Neuronal stem cell (in vitro differentiated cells): ENCODE data around the gene KCTD2.
"Not testable (repeated sequence)": the region's sequence is repeated elsewhere in the genome, so short reads cannot be mapped to it uniquely, and the experiment has no call there.

Experiments
- DNase-seq: peaks from one replicate; pipeline ENCODE4 v3.0.0-alpha.2; 2013; ENCODE audit warnings: low spot score
- H2AFZ ChIP-seq: one replicate; pipeline ENCODE4 v1.6.1; 2013; ENCODE audit warnings: mild to moderate bottlenecking, low read length, inconsistent platforms
- H2AK5ac ChIP-seq: 2 replicates; pipeline ENCODE4 v1.6.1; 2013; ENCODE audit warnings: low read depth, mild to moderate bottlenecking, inconsistent platforms, low read length, moderate library complexity, mixed read lengths
- H2BK120ac ChIP-seq: 2 replicates; pipeline ENCODE4 v1.6.1; 2013; ENCODE audit warnings: low read depth, mild to moderate bottlenecking, inconsistent platforms, low read length, moderate library complexity, mixed read lengths
- H2BK12ac ChIP-seq: one replicate; pipeline ENCODE4 v1.6.1; 2013; ENCODE audit warnings: low read length, inconsistent platforms
- H2BK15ac ChIP-seq: 2 replicates; pipeline ENCODE4 v1.6.1; 2013; ENCODE audit warnings: mild to moderate bottlenecking, low read length, inconsistent platforms, mixed read lengths
- H2BK5ac ChIP-seq: one replicate; pipeline ENCODE4 v1.6.1; 2013; ENCODE audit warnings: inconsistent platforms, mild to moderate bottlenecking, low read length, moderate library complexity
- H3K14ac ChIP-seq: one replicate; pipeline ENCODE4 v1.6.1; 2013; ENCODE audit warnings: low read length, inconsistent platforms
- H3K18ac ChIP-seq: 2 replicates; pipeline ENCODE4 v1.6.1; 2013; ENCODE audit warnings: low read length, inconsistent platforms
- H3K23ac ChIP-seq: 2 replicates; pipeline ENCODE4 v1.6.1; 2013; ENCODE audit warnings: low read depth, mild to moderate bottlenecking, mixed read lengths, low read length, inconsistent platforms; ENCODE audit not compliant: poor library complexity
- H3K27ac ChIP-seq: replicated peaks from 3 replicates; pipeline ENCODE4 v1.5.1; 2013; ENCODE audit warnings: low read length, inconsistent platforms
- H3K27me3 ChIP-seq, 3 experiments: 2 replicates each; pipeline ENCODE4 v1.6.1; 2013; ENCODE audit warnings: low read length in 3 of 3, mild to moderate bottlenecking in 2 of 3, inconsistent platforms in 1 of 3, low read depth in 1 of 3, mixed read lengths in 1 of 3, moderate library complexity in 1 of 3; ENCODE audit not compliant: control insufficient read depth in 3 of 3, insufficient read depth in 3 of 3
- H3K36me3 ChIP-seq, 2 donors: replicated peaks in 1 of 2; 2 replicates each; pipeline ENCODE4 v1.6.1; 2013; ENCODE audit warnings: low read length in 2 of 2; ENCODE audit not compliant: control insufficient read depth in 2 of 2, insufficient read depth in 2 of 2
- H3K4ac ChIP-seq: 2 replicates; pipeline ENCODE4 v1.6.1; 2013; ENCODE audit warnings: inconsistent platforms, mild to moderate bottlenecking, low read length, moderate library complexity
- H3K4me1 ChIP-seq, 2 donors: 1 replicate in 1 of 2; 2 replicates in 1 of 2; pipeline ENCODE4 v1.6.1; 2013; ENCODE audit warnings: low read length in 2 of 2, low read depth in 1 of 2; ENCODE audit not compliant: control insufficient read depth in 2 of 2, insufficient read depth in 1 of 2
- H3K4me2 ChIP-seq: one replicate; pipeline ENCODE4 v1.6.1; 2013; ENCODE audit warnings: mild to moderate bottlenecking, low read length, inconsistent platforms; ENCODE audit not compliant: insufficient read depth, poor library complexity, severe bottlenecking
- H3K4me3 ChIP-seq, 2 donors: 2 replicates each; pipeline ENCODE4 v1.5.1; 2013; ENCODE audit warnings: low read length in 2 of 2, mild to moderate bottlenecking in 2 of 2, inconsistent platforms in 1 of 2, moderate library complexity in 1 of 2
- H3K79me1 ChIP-seq: one replicate; pipeline ENCODE4 v1.6.1; 2013; ENCODE audit warnings: low read depth, mild to moderate bottlenecking, inconsistent platforms, low read length, moderate library complexity
- H3K9ac ChIP-seq: one replicate; pipeline ENCODE4 v1.6.1; 2013; ENCODE audit warnings: mild to moderate bottlenecking, low read depth, low read length, inconsistent platforms; ENCODE audit not compliant: poor library complexity
- H3K9me3 ChIP-seq, 2 donors: replicated peaks in 1 of 2; 2 replicates each; pipeline versions ENCODE3 to v1.6.1; 2013; ENCODE audit warnings: low read length in 2 of 2, mild to moderate bottlenecking in 2 of 2, inconsistent platforms in 1 of 2, low read depth in 1 of 2, mixed read lengths in 1 of 2, moderate library complexity in 1 of 2; ENCODE audit not compliant: control insufficient read depth in 2 of 2, insufficient read depth in 1 of 2
- H4K8ac ChIP-seq: one replicate; pipeline ENCODE4 v1.6.1; 2013; ENCODE audit warnings: low read depth, mild to moderate bottlenecking, inconsistent platforms, low read length, moderate library complexity
- H4K91ac ChIP-seq: one replicate; pipeline ENCODE4 v1.6.1; 2013; ENCODE audit warnings: low read length, low read depth, mild to moderate bottlenecking, inconsistent platforms; ENCODE audit not compliant: poor library complexity
- WGBS, 2 donors: extraction: QIAGEN DNeasy Blood & Tissue Kit; methylation state at CpG; one replicate each; pipeline ENCODE4 v1.1.7; 2013; ENCODE audit warnings: missing lambda C conversion rate in 2 of 2, mixed read lengths in 1 of 2; ENCODE audit not compliant: insufficient read length in 2 of 2, insufficient replicate concordance in 1 of 2; ENCODE audit errors: extremely low coverage in 2 of 2; 5-methylcytosine and 5-hydroxymethylcytosine counted together

KCTD2 gene

DNA sequence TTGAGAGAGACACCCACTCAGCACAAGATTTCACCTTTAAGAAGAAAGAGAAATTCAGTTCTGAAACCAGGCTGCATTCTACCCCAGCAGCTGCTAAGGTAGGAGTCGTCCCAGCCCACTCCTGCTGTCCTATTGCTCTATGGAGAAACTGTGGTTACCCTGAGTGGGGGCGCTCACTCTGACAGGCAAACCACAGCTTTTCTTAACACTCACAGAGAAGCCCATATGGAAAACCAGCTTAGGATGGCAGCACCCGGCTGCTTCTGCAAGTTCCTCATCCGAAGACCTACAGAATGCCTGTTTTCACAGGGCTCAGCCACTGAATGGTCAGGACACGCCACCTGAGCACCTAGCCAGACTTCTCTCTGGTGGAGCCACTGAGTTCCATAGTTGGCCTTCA lies 7.8 kb upstream of the KCTD2 start:
- no peak overlapping the region for H2BK12ac ChIP-seq
- H4K91ac ChIP-seq = no peak overlapping the region
- DNase-seq = no peak
- no peak overlapping the region for H2BK15ac ChIP-seq
- no peak overlapping the region for H2BK120ac ChIP-seq
- no peaks in the 10 kb centered on the region for H3K27me3 ChIP-seq
- H3K4ac ChIP-seq = no peak overlapping the region
- no peak overlapping the region for H4K8ac ChIP-seq
- H3K79me1 ChIP-seq = peaks cover 2% of the 10 kb centered on the region
- no peak overlapping the region for H3K4me3 ChIP-seq
- peaks cover 13 to 49% of the 10 kb centered on the region in 2 donors for H3K36me3 ChIP-seq
- no peak overlapping the region for H3K27ac ChIP-seq
- H3K4me2 ChIP-seq = no peak overlapping the region
- no peak overlapping the region for H3K9ac ChIP-seq
- no peak overlapping the region for H3K18ac ChIP-seq
- no peak overlapping the region for H2AK5ac ChIP-seq
- no peaks in the 10 kb centered on the region for H3K9me3 ChIP-seq
- no peak overlapping the region for H3K23ac ChIP-seq
- peaks cover 0 to 3% of the 10 kb centered on the region in 2 donors for H3K4me1 ChIP-seq
- H2BK5ac ChIP-seq = no peak overlapping the region
- H3K14ac ChIP-seq = no peak overlapping the region
- no CpG with 5 or more reads among the region's 5 CpGs for WGBS, 2 donors
- H2AFZ ChIP-seq = no peak overlapping the region

- Histone ChIP-seq H2BK5ac (no peak overlapping the region), H2AK5ac (no peak overlapping the region), H3K9me3 (no peaks in the 10 kb centered on the region), H3K36me3 (peaks cover 9 to 49% of the 10 kb centered on the region in 2 donors), H4K8ac (no peak overlapping the region), H3K4me3 (no peak overlapping the region), H3K18ac (no peak overlapping the region), H3K27ac (no peak overlapping the region), H3K23ac (no peak overlapping the region), H3K4ac (no peak overlapping the region), H3K79me1 (peaks cover 2% of the 10 kb centered on the region), H2BK15ac (no peak overlapping the region), H2BK120ac (no peak overlapping the region), H3K4me2 (no peak overlapping the region), H3K14ac (no peak overlapping the region), H3K27me3 (no peaks in the 10 kb centered on the region), H3K4me1 (peaks cover 0 to 1% of the 10 kb centered on the region in 2 donors), H2BK12ac (no peak overlapping the region), H2AFZ (no peak overlapping the region), H4K91ac (no peak overlapping the region), H3K9ac (no peak overlapping the region)
- WGBS, 2 donors = no CpG with 5 or more reads among the region's 12 CpGs
- no peak for DNase-seq
Observed at GRCh38 chr17:75041656-75042280, 5.3 kb upstream of the KCTD2 start.

DNA sequence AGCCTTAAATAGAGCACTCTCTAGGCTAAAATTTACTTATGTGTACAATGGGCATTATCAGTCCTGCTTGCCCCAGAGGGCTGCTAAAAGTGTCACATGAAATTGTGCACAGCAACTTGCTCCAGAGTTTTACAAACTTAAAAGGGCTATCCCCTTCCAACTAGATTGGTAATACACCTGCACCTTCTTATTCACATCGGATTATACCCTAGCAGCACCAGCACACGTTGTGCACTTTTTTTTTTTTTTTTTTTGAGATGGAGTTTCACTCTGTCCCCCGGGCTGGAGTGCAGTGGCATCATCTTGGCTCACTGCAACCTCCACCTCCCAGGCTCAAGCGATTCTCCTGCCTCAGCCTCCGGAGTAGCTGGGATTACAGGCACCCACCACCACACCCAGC lies 3.2 kb upstream of the KCTD2 start:
- not testable (repeated sequence) for H3K9me3 ChIP-seq, H3K4me2 ChIP-seq, H2BK5ac ChIP-seq, H3K4ac ChIP-seq, H2BK12ac ChIP-seq, H3K23ac ChIP-seq, H2AFZ ChIP-seq, H4K8ac ChIP-seq, H2BK15ac ChIP-seq, H4K91ac ChIP-seq, H2AK5ac ChIP-seq, H3K27me3 ChIP-seq, H3K4me1 ChIP-seq, DNase-seq, H3K79me1 ChIP-seq, H3K18ac ChIP-seq, H3K9ac ChIP-seq, H3K27ac ChIP-seq, H3K4me3 ChIP-seq, H2BK120ac ChIP-seq, H3K14ac ChIP-seq
- WGBS, 2 donors = no CpG with 5 or more reads among the region's 5 CpGs
- H3K36me3 ChIP-seq = peaks cover 9 to 40% of the 10 kb centered on the region in 2 donors

- no peak overlapping the region for H3K27ac ChIP-seq
- H2AFZ ChIP-seq = no peak overlapping the region
- H3K18ac ChIP-seq = no peak overlapping the region
- H4K8ac ChIP-seq = no peak overlapping the region
- H3K14ac ChIP-seq = no peak overlapping the region
- no peak overlapping the region for H3K23ac ChIP-seq
- no peaks in the 10 kb centered on the region for H3K27me3 ChIP-seq
- H4K91ac ChIP-seq = no peak overlapping the region
- no peak overlapping the region for H3K4me3 ChIP-seq
- no peak overlapping the region for H2BK15ac ChIP-seq
- DNase-seq = no peak
- no peaks in the 10 kb centered on the region for H3K9me3 ChIP-seq
- H3K4me1 ChIP-seq = peaks cover 7 to 8% of the 10 kb centered on the region in 2 donors
- H3K36me3 ChIP-seq = peaks cover 8 to 40% of the 10 kb centered on the region in 2 donors
- no CpG with 5 or more reads among the region's 7 CpGs for WGBS, 2 donors
- H2BK12ac ChIP-seq = no peak overlapping the region
- H3K4ac ChIP-seq = no peak overlapping the region
- H3K4me2 ChIP-seq = no peak overlapping the region
- no peak overlapping the region for H2BK120ac ChIP-seq
- H3K9ac ChIP-seq = no peak overlapping the region
- peaks cover 5% of the 10 kb centered on the region for H3K79me1 ChIP-seq
- no peak overlapping the region for H2AK5ac ChIP-seq
- H2BK5ac ChIP-seq = no peak overlapping the region
Observed at GRCh38 chr17:75044716-75045115, 2.3 kb upstream of the KCTD2 start.
